ENCODE data around the gene ERBB3.

The ERBB3 gene

GRCh38 chr12:56120158-56120846, 40.3 kb downstream of the ERBB3 start:
- H3K4me1 Mint-ChIP-seq = peaks cover 34% of the 10 kb centered on the region
- no peaks in the 10 kb centered on the region for H3K9me3 Mint-ChIP-seq
- H3K36me3 Mint-ChIP-seq (ENCODE audit: insufficient read depth) = peaks cover 39% of the 10 kb centered on the region
- no peak overlapping the region for H3K27ac Mint-ChIP-seq (ENCODE audit: low read depth)
- H3K27me3 Mint-ChIP-seq = no peaks in the 10 kb centered on the region
- ATAC-seq (replicated peaks; ENCODE audit: extremely low read depth, poor library complexity, severe bottlenecking) (no peak), DNase-seq (ENCODE audit: low spot score in 2 of 2) (no peak)
- H3K4me3 Mint-ChIP-seq = no peak overlapping the region

GRCh38 chr12:56121204-56121870, 41.4 kb downstream of the ERBB3 start:
- Mint-ChIP-seq H3K27ac (ENCODE audit: low read depth) (no peak overlapping the region), H3K4me3 (no peak overlapping the region), H3K27me3 (no peaks in the 10 kb centered on the region), H3K36me3 (ENCODE audit: insufficient read depth) (peaks cover 31% of the 10 kb centered on the region), H3K4me1 (peaks cover 40% of the 10 kb centered on the region), H3K9me3 (no peaks in the 10 kb centered on the region)
- DNase-seq (ENCODE audit: low spot score in 2 of 2) = no peak
- no peak for ATAC-seq (replicated peaks; ENCODE audit: extremely low read depth, poor library complexity, severe bottlenecking)

GRCh38 chr12:56122637-56123036, 42.7 kb downstream of the ERBB3 start:
- Mint-ChIP-seq H3K4me3 (no peak overlapping the region), H3K9me3 (no peaks in the 10 kb centered on the region), H3K36me3 (ENCODE audit: insufficient read depth) (peaks cover 21% of the 10 kb centered on the region), H3K27ac (ENCODE audit: low read depth) (no peak overlapping the region), H3K27me3 (no peaks in the 10 kb centered on the region), H3K4me1 (peaks cover 40% of the 10 kb centered on the region)
- ATAC-seq (replicated peaks; ENCODE audit: extremely low read depth, poor library complexity, severe bottlenecking) = no peak
- no peak for DNase-seq (ENCODE audit: low spot score in 2 of 2)

GRCh38 chr12:56124133-56124532, 44.2 kb downstream of the ERBB3 start:
- Mint-ChIP-seq H3K4me3 (no peak overlapping the region), H3K27me3 (no peaks in the 10 kb centered on the region), H3K9me3 (no peaks in the 10 kb centered on the region), H3K27ac (ENCODE audit: low read depth) (no peak overlapping the region), H3K36me3 (ENCODE audit: insufficient read depth) (peaks cover 15% of the 10 kb centered on the region), H3K4me1 (peaks cover 38% of the 10 kb centered on the region)
- ATAC-seq (replicated peaks; ENCODE audit: extremely low read depth, poor library complexity, severe bottlenecking) = no peak
- DNase-seq (ENCODE audit: low spot score in 2 of 2) = no peak

GRCh38 chr12:56126732-56127239, 46.8 kb downstream of the ERBB3 start:
- Mint-ChIP-seq H3K27me3 (no peaks in the 10 kb centered on the region), H3K9me3 (no peaks in the 10 kb centered on the region), H3K36me3 (ENCODE audit: insufficient read depth) (peaks cover 31% of the 10 kb centered on the region), H3K4me3 (no peak overlapping the region), H3K27ac (ENCODE audit: low read depth) (peak overlapping the region; percentile 97), H3K4me1 (peaks cover 56% of the 10 kb centered on the region)
- ATAC-seq (replicated peaks; ENCODE audit: extremely low read depth, poor library complexity, severe bottlenecking) (no peak), DNase-seq (ENCODE audit: low spot score in 2 of 2) (no peak)

DNA sequence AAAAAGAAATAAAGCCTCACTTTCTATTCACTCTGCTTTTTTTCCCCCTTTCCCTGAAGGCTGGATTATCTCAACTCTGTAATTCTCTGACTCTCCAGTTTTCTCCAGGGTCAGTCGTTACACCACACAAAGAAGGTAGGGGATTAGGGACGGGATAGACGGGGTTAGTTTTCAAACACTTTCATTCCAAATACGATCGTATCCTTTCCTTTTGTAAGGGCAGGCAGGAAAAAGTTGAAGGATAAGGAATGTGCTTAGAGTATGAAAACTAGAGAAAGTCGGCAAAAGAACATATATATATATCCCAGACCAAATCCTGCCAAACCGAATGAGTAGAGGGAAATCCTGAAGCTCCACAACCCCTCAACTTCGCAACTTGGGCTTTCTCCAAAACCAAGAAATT, 47.5 kb downstream of the ERBB3 start:
- H3K4me3 Mint-ChIP-seq = peak overlapping the region; percentile 97
- H3K27me3 Mint-ChIP-seq = no peaks in the 10 kb centered on the region
- H3K27ac Mint-ChIP-seq (ENCODE audit: low read depth) = peak overlapping the region; percentile 97
- ATAC-seq (replicated peaks; ENCODE audit: extremely low read depth, poor library complexity, severe bottlenecking) (no peak), DNase-seq (ENCODE audit: low spot score in 2 of 2) (no peak)
- peaks cover 63% of the 10 kb centered on the region for H3K4me1 Mint-ChIP-seq
- peaks cover 36% of the 10 kb centered on the region for H3K36me3 Mint-ChIP-seq (ENCODE audit: insufficient read depth)
- H3K9me3 Mint-ChIP-seq = no peaks in the 10 kb centered on the region

DNA sequence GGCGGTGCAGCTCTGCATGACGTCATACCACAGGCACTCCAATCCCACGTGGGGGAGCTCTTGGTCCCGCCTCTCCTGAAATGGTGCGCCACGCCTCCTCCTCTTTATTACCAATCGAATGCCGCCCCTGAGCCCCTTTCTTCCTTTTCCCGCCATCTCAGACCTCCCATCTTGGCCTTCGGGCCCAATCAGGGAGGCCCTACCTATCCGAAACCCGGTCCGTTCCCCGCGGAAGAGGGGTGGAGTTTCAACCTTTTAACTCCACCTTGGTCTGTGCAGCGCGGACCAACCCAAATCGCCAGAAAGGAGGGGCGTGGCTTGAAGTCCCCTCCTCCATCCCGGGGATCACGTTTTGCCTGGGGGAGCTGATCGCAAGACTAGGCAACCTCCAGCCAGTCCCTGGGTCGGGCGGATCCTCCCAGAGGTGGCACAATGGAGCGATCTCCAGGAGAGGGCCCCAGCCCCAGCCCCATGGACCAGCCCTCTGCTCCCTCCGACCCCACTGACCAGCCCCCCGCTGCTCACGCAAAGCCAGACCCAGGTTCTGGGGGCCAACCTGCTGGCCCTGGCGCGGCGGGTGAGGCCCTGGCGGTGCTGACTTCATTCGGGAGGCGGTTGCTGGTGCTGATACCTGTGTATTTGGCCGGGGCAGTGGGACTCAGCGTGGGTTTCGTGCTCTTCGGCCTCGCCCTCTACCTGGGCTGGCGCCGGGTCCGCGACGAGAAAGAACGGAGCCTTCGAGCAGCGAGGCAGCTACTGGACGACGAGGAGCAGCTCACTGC, 48.1 kb downstream of the ERBB3 start, which contains the start of gene ESYT1:
ESYT1 (plus strand) TSS at position 380 of the 782 bp plus-strand sequence; CDS start at position 433, 53 bp downstream.
- Mint-ChIP-seq H3K27me3 (no peaks in the 10 kb centered on the region), H3K9me3 (no peaks in the 10 kb centered on the region), H3K4me3 (peak within 1 kb of the TSS; percentile 97), H3K4me1 (peaks cover 65% of the 10 kb centered on the region), H3K27ac (ENCODE audit: low read depth) (peak within 1 kb of the TSS; percentile 97), H3K36me3 (ENCODE audit: insufficient read depth) (peaks cover 41% of the 10 kb centered on the region)
- peak; percentile 95 for ATAC-seq (replicated peaks; ENCODE audit: extremely low read depth, poor library complexity, severe bottlenecking)
- DNase-seq (ENCODE audit: low spot score in 2 of 2) = peak; percentile 85 to 98

DNA sequence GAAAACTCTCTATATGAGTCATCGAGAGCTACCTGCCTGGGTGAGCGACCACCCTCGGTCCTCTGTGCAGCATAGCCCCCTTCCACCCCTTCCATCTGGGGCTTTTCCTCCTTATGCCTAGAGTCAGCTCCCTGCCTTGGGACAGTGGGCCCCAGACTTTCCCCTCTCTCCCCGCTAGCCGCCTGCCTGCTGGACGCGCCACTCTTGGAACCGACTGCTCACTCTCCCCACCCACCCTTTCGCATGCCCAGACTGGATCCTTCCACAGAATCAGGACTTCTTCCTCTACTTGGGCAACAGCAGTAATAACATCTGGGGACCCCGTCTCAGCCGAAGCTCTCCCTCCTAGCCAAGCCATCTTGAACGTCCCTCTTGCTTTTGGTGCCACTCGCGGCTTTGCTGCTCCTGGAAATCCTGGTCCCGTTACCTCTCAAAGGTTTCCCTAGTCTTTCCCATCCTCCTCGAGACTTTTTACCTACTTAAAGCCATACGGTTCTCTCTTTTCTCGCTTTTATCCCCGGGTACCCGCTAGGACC, 48.8 kb downstream of the ERBB3 start:
- ATAC-seq (replicated peaks; ENCODE audit: extremely low read depth, poor library complexity, severe bottlenecking) = peak; percentile 0
- Mint-ChIP-seq H3K36me3 (ENCODE audit: insufficient read depth) (peaks cover 47% of the 10 kb centered on the region), H3K9me3 (no peaks in the 10 kb centered on the region), H3K4me3 (peak overlapping the region; percentile 97), H3K4me1 (peaks cover 65% of the 10 kb centered on the region), H3K27me3 (no peaks in the 10 kb centered on the region), H3K27ac (ENCODE audit: low read depth) (peak overlapping the region; percentile 97)
- no peak for DNase-seq (ENCODE audit: low spot score in 2 of 2)

DNA sequence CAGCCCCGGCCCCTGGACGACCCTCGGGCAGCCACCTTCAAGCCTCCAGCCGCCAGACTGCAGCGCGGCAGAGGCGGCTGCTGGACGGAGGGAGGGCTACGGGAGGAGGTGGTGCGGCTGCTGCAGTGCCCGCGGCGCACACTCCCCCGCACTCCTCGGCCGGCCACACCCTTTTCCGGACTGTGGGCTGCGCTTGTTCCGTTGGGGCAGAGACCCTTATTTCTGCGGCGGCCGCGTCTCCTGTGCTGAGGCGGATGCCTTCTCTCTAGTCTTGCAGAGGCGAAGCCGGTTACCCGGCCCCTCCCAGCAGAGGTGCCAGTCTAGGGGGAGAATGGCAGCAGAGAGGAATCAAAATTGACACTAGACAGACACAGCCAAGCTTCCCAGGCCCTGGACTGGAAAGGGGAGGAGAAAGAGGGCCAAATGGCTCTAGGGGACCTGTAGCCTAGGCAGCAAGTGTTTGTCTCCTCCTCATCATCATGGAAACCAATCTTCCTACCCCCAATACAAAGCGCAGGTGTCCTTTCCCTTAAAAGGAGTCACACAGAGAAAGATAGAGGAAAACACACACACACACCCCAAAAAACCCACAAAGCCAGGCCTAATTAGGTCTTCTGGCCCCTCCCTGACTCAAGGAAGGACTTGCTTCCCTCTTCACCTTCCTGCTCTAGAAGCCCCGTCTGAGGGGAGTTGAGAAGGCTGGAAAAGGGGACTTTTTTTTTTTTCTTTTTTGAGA, 49.4 kb downstream of the ERBB3 start:
- H3K36me3 Mint-ChIP-seq (ENCODE audit: insufficient read depth) = peaks cover 54% of the 10 kb centered on the region
- H3K27me3 Mint-ChIP-seq = no peaks in the 10 kb centered on the region
- H3K9me3 Mint-ChIP-seq = no peaks in the 10 kb centered on the region
- peak overlapping the region; percentile 97 for H3K4me3 Mint-ChIP-seq
- H3K4me1 Mint-ChIP-seq = peaks cover 65% of the 10 kb centered on the region
- H3K27ac Mint-ChIP-seq (ENCODE audit: low read depth) = peak overlapping the region; percentile 97
- DNase-seq (ENCODE audit: low spot score in 2 of 2) (peak; percentile 55 to 70), ATAC-seq (replicated peaks; ENCODE audit: extremely low read depth, poor library complexity, severe bottlenecking) (peak; percentile 30)

- Mint-ChIP-seq H3K4me1 (peaks cover 65% of the 10 kb centered on the region), H3K36me3 (ENCODE audit: insufficient read depth) (peaks cover 59% of the 10 kb centered on the region), H3K4me3 (peak overlapping the region; percentile 97), H3K9me3 (no peaks in the 10 kb centered on the region), H3K27me3 (no peaks in the 10 kb centered on the region), H3K27ac (ENCODE audit: low read depth) (peak overlapping the region; percentile 97)
- no peak for DNase-seq (ENCODE audit: low spot score in 2 of 2)
- ATAC-seq (replicated peaks; ENCODE audit: extremely low read depth, poor library complexity, severe bottlenecking) = no peak
These were observed 50.1 kb downstream of the ERBB3 start for GRCh38 chr12:56129942-56130495.

DNA sequence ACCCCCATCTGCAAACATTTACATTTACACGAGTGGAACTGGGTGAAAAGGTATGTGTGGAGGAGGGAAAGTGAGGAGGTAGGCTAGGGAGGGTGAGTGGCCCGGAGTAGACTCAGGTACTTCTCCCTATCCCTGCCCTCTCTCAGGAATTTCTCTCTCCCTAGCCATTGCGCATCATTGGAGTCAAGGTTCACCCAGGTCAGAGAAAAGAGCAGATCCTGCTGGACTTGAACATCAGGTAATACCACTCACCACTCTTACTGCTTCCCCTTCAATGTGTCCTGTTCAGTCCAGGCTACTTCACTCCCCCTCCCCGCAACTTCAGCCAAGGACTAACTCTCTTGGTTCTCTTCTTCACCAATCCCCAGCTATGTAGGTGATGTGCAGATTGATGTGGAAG, 50.9 kb downstream of the ERBB3 start:
- peak overlapping the region; percentile 97 for H3K27ac Mint-ChIP-seq (ENCODE audit: low read depth)
- H3K4me1 Mint-ChIP-seq = peaks cover 65% of the 10 kb centered on the region

More for the DNA sequence above, 50.9 kb downstream of the ERBB3 start:
- DNase-seq (ENCODE audit: low spot score in 2 of 2) (no peak), ATAC-seq (replicated peaks; ENCODE audit: extremely low read depth, poor library complexity, severe bottlenecking) (no peak)
- H3K36me3 Mint-ChIP-seq (ENCODE audit: insufficient read depth) = peaks cover 67% of the 10 kb centered on the region
- H3K27me3 Mint-ChIP-seq = no peaks in the 10 kb centered on the region
- no peaks in the 10 kb centered on the region for H3K9me3 Mint-ChIP-seq
- peak overlapping the region; percentile 97 for H3K4me3 Mint-ChIP-seq

Data from central memory CD8-positive, alpha-beta T cell (primary cell).